HFF-Myc (cell line): ENCODE results near the gene GRM4.

Source experiments
- DNase-seq: peaks from one replicate; pipeline ENCODE4 v3.0.0-alpha.2; 2011; ENCODE audit warnings: low read depth; ENCODE audit errors: extremely low read depth
- H3K4me3 ChIP-seq: replicated peaks from 2 replicates; pipeline ENCODE4 v1.5.1; 2011; ENCODE audit warnings: low read depth, mild to moderate bottlenecking, control low read depth, low read length
- TF ChIP-seq, protein P1 (sequence below): IDR thresholded peaks from 2 replicates; pipeline ENCODE4 v1.5.1; 2012; ENCODE audit warnings: mild to moderate bottlenecking, low read depth, low read length, control low read depth; ENCODE audit errors: missing control alignments

The GRM4 gene

GRCh38 chr6:34039943-34040342 lies 105.9 kb downstream of the GRM4 start:
- no peak for DNase-seq
- H3K4me3 ChIP-seq = no peak overlapping the region
- TF ChIP-seq, protein P1, sequence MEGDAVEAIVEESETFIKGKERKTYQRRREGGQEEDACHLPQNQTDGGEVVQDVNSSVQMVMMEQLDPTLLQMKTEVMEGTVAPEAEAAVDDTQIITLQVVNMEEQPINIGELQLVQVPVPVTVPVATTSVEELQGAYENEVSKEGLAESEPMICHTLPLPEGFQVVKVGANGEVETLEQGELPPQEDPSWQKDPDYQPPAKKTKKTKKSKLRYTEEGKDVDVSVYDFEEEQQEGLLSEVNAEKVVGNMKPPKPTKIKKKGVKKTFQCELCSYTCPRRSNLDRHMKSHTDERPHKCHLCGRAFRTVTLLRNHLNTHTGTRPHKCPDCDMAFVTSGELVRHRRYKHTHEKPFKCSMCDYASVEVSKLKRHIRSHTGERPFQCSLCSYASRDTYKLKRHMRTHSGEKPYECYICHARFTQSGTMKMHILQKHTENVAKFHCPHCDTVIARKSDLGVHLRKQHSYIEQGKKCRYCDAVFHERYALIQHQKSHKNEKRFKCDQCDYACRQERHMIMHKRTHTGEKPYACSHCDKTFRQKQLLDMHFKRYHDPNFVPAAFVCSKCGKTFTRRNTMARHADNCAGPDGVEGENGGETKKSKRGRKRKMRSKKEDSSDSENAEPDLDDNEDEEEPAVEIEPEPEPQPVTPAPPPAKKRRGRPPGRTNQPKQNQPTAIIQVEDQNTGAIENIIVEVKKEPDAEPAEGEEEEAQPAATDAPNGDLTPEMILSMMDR = no peak

- no peak for DNase-seq
- H3K4me3 ChIP-seq = no peak overlapping the region
- TF ChIP-seq, protein P1 = no peak
These were observed 108.7 kb downstream of the GRM4 start for GRCh38 chr6:34037151-34037550.

DNA sequence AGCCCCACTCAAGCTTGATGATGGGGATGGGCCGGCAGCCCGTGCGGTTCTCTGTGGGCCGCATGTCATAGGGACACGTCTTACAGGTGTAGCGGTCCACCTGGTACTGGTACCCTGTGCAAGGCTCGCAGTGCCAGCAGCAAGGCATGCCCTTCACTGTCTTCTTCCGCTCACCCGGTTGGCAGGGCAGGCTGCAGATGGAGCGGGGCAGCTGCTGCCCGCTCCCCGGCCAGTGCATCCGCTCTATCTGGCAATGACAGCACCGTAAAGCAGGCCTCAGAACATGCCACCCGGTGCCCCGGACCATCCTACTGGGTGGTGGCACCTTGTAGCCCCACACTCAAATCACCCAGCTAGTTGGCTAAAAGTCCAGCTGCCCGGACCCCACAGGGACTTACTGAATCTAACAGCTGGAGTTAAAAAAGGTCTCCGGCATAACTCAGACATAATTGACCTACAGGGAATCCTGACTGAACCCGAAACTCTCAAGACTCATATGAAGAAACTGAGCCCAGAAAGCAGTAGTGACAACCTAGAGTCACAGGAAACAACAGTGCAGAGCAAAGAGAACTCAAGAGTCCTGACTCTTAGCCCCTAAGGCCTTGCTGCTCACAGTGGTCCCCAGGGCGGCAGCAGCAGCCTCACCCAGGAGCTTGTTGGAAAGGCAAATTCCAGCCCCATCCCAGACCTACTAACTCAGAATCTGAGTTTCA lies 109.4 kb downstream of the GRM4 start:
- TF ChIP-seq, protein P1 = no peak
- no peak overlapping the region for H3K4me3 ChIP-seq
- no peak for DNase-seq

GRCh38 chr6:34035704-34036356 lies 110.1 kb downstream of the GRM4 start:
- TF ChIP-seq, protein P1 = no peak
- H3K4me3 ChIP-seq = no peak overlapping the region
- no peak for DNase-seq

DNA sequence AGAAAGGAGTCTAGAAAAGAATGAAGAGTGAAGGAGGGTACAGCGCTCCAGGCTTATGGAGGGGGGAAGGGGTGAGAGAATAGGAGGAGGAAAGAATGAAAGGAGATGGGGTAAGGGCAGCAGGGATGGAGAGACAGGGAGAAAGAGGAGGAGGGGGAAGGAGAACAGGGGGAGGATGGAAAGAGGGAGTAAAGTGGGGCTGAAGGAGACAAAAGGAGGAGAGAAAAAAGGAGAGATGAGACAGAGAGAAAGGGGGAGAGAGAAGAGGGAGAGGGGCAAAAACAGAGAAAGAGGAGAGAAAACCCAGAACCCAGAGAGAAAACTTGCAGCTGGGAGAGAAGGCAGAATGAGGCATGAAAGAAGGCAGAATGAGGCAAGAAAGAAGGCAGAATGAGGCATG lies 110.7 kb downstream of the GRM4 start:
- DNase-seq = no peak
- no peak overlapping the region for H3K4me3 ChIP-seq
- TF ChIP-seq, protein P1 = no peak

DNA sequence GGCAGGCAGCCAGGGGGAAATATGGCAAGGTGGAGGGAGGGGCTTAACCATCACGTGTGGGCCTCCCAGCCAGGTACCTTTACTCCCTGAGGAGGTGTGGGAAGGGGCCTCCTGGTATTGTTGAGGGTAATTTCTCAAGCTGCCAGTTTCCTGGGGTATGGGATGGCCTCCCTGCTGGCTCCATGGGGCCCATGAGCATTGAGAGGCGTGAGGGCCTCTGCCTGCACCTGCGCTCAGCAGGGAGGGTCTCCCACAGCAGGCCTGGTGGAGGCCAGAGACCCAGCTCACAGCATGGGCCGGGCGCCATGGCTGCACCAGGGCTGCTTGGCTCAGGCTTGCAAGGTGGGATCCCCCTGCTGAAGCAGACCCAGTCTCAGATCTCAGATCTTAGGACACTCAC lies 113.0 kb downstream of the GRM4 start:
- no peak overlapping the region for H3K4me3 ChIP-seq
- TF ChIP-seq, protein P1 = no peak
- DNase-seq = no peak
